Measurements from ENCODE around the gene ATP8A2.

- TF ChIP-seq POLR2A (IDR thresholded peaks at IDR 0.05) (no peak), CTCF (IDR thresholded peaks at IDR 0.05) (no peak), EP300 (IDR thresholded peaks at IDR 0.05) (no peak)
Measured at GRCh38 chr13:25727250-25727649, 355.5 kb downstream of the ATP8A2 start.
